HG02973 (cell line): ENCODE data around the gene LMNA.
A peak's percentile ranks its signal among the peaks of the same experiment; 100 is the strongest.
"Not testable (repeated sequence)": the region's sequence is repeated elsewhere in the genome, so short reads cannot be mapped to it uniquely, and the experiment has no call there.

Experiments
- ATAC-seq: cut with Tn5 transposase; IDR thresholded peaks from one replicate; pipeline ENCODE4 v1.9.1; 2021; ENCODE audit warnings: moderate library complexity; ENCODE audit not compliant: unreplicated experiment

LMNA gene

DNA sequence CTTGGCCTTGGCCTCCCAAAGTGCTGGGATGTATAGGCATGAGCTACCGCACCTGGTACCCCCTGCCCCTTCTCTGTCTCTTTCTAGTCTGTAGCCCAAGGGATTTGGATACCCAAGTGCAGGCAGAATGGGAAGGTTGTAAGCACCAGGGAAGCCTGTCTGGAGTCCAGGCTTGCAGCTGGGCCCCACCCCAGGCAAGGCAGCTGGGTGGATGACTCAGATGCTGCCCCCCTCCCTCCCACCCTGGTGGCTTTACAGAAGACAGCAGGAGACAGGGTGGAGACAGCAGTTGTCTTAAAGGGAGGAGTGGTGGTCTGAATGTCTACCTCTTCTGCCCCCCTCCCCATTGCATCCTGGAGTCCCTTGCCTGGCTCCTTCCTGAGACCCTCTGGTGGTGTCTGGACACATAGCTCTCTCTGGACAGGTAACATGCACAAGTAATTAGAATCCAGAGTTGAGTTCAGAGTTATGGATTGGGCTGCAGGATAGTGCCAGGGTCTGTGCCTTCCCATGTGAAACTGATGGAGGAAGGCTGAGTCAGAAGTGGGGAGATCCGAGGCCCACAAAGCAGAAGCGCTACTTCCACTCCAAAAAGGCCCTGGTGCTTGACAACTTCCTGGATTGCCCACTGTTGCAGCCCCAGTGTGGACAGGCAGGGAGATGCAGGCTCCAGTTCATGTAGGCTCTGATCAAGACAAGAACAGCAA, 5.1 kb downstream of the LMNA start:
- ATAC-seq: no peak

DNA sequence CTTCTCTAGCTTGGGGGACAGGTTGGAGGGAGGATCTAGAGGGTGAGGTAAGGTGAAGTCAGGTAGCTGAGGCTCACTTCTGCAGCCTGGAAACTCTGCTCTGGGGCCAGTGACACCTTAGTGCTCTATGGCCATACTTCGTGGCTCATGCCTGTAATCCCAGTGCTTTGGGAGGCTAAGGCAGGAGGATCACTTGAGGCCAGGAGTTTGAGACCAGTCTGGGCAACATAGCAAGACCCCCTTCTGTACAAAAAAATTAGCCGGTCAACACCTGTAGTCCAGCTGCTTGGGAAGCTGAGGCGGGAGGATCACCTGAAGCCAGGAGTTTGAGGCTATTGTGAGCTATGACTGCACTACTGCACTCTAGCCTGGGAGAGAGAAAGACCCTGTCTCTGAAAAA, 5.8 kb downstream of the LMNA start:
- ATAC-seq: no peak

DNA sequence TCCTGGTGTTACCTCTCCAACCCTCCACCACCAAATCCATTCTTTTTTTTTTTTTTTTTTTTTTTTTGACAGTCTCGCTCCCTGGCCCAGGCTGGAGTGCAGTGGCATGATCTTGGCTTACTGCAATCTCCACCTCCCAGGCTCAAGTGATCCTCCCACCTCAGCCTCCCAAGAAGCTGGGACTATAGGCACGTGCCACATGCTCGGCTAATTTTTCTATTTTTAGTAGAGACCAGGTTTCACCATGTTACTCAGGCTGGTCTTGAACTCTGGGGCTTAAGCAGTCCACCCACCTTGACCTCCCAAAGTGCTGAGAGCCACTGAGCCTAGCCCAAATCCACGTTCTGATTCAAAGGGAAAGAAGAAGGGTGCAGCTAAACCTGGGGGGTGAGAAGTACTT, 6.5 kb downstream of the LMNA start:
- ATAC-seq: not testable (repeated sequence)

DNA sequence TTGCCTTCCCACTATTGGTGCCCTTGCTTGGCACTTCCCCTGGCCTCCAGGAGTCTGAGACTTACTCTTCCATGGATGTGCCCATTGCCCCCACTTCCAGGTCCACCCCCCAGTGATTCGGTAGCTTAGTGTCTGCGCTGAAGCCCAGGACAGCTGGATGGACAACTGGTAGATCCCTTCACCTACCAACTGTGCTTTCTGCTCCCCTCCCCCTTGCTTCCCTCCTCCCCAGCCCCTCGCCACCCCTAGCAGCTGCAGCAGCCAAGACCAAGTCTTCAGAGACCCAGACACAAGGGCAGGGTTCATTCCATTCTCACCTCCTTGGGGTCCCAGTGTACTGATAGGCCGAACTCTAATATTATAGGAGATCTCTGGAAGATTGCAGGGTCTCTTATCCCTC, 6.9 kb downstream of the LMNA start:
- no peak for ATAC-seq

DNA sequence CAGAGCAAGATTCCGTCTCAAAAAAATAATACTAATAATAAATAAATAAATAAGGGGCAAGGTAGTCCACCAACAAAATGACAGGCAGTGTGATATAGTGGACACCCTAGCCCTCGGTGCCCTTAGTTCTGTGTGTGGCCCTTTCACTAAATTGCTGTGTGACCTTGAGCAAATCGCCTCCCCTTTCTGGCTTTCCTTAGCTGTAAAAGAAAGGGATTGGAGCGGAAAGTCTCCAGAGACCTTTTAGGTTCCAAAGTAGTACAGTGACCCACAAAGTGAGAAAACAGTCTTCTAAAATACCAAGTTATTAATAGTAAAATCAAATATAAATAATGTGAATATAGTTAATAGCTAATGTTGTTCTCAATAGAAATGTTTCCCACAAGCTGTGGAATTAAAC, 7.6 kb downstream of the LMNA start:
- no peak for ATAC-seq

DNA sequence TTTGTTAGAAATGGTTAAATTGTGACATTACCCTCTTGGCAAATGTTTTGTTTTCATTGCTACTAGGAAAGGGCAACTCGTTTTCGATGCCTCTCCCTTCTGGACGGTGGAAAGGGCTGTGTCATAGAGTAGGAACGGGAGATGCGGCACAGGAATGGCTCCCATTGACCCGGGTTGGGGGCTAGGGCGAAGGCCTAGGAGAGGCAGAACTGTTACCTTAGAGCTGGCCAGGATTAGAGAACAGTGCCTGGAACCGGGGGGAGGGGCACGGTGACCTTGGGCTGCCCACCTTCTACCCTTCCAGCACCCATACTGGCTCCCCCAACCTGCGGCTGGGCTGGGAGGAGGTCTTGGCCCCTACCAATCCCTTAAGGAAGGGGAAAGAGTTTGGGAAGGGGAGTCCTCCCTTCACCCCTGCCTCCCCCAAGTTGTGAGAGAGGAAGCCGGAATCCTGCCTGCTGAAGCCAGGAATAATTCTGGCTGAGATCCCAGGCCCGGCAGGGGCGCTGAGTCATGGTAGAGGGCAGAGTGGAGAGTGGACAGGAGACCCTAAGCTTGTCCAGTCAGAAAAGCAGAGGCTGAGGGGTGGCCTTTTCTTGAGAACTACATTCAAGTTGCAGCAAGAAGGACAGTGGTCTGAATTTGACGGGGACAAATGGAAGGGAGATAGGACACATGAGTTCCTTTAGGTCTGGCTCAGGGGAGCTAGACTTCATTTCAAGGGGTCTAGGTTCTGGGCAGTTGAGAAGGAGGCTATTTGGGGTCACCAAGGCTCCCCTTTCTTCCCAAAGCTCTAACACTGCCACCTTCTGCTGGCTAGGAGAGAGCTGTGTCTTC, 8.2 kb downstream of the LMNA start:
- no peak for ATAC-seq

DNA sequence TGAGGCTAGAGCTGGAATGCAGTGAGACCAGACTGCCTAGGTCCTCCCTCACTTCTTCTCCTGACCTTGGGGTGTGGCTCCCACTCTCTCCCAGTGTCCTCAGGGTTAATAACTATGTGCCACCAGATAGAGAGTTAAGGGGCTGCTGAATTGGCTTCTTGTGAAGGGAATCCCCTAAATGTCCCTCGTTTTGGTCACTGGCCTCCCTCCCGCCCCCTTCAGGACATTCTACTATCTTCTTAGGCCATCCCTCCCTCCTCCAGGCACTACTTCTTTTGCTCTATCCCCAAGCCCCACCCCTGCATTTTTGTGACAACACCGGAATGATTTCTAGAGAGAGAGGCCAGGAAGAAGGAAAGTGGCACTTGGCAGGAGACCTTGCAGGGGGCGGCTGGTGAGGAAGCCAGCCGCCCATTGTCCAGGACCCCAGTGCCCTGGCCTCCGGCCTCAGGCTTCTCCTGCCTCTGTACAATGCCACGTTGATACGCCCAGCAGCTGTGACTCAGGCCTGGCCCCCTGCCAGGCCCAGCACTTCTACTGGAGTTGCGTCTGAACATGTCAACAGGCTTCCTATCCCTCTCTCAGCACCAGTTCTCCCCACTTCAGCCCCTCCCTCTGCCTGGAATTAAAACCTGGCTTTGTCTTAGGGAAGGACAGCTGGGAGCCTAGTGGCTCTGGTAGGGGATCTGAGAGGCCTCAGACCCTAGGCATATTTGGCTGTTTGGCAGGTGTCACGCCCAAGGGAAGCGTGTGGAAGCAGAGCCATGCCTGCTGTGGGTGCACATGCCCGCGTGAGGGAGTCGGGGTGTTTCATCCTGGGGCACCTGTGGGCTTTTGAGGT, 9.1 kb downstream of the LMNA start:
- no peak for ATAC-seq

DNA sequence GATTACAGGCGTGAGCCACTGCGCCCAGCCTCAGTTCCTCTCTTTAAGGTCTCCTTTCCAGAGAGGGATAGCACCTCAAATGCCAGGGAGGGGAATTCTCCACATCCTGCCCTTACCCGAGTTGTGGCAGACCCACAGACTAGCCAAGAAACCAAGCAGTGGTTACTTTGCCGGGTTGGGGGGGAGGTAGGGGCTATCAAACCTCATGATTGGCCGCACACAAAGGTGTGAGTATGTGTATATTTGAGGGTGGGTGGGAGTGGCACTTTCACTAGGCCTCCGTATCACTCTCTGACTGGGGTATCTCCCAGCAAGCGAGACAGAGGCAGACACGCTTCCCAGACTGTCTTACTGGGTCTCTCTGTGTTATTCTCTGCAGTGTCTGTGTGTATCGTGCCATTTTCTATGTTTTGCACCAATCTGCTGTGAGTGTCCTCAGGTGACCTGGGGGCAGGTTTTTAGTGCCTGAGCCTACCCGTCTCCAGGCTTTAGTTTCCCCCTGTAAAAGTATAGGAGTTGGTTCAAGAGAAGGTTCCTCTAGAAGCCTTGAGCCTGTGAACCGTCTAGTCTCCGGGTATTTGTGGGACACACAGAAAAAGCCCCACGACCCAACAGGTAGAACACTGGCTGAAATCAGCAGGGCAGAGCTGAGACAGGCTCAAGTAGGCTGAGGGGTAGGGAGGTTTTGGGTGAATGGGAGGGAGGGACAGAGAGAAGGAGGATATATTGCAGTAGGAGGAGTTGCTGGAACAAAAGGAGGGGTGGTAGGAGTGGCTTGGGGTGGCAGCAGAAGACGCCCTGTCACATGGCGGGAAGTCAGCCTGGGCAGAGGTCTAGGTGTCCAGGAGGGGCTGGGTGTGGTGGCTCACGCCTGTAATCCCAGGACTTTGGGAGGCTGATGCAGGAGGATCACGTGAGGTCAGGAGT, 10.3 kb downstream of the LMNA start:
- ATAC-seq: no peak

DNA sequence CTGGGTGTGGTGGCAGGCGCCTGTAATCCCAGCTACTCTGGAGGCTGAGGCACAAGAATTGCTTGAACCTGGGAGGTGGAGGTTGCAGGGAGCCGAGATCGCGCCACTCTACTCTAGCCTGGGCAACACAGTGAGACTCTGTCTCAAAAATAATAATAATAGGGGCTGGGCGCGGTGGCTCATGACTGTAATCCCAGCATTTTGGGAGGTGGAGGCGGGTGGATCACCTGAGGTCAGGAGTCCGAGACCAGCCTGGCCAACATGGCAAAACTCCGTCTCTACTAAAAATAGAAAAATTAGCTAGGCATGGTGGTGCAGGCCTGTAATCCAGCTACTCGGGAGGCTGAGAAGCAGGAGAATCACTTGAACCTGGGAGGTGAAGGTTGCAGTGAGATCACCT, 11.0 kb downstream of the LMNA start:
- not testable (repeated sequence) for ATAC-seq

DNA sequence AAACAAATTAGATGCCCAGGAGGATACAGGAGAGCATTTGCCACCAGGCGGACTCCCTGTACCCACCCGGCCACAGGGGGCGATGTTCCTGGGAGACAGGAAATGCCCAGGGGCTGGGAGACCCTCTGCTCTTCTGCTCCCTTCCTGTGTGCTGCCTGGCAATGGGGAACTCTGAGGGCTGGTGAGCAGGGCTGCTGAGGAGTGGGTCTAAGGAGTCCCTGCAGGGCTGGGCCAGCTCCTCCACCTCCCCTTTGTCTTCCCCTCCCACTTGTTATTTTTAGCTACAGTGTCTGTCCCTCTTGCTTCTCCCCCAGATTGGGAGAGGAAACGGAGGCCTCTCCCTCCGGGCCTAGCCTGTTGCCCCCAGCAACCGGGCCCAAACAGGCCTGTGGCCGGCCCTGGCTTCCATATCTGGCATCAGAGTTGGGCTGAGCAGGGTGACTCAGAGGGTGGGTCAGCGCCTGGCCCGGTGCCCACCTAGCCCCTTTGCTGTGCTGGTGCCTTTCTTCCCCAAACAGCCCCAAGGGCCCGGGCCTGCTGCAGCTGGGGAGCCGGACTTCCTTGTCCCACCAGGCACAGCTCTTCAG, 11.6 kb downstream of the LMNA start:
- no peak for ATAC-seq

DNA sequence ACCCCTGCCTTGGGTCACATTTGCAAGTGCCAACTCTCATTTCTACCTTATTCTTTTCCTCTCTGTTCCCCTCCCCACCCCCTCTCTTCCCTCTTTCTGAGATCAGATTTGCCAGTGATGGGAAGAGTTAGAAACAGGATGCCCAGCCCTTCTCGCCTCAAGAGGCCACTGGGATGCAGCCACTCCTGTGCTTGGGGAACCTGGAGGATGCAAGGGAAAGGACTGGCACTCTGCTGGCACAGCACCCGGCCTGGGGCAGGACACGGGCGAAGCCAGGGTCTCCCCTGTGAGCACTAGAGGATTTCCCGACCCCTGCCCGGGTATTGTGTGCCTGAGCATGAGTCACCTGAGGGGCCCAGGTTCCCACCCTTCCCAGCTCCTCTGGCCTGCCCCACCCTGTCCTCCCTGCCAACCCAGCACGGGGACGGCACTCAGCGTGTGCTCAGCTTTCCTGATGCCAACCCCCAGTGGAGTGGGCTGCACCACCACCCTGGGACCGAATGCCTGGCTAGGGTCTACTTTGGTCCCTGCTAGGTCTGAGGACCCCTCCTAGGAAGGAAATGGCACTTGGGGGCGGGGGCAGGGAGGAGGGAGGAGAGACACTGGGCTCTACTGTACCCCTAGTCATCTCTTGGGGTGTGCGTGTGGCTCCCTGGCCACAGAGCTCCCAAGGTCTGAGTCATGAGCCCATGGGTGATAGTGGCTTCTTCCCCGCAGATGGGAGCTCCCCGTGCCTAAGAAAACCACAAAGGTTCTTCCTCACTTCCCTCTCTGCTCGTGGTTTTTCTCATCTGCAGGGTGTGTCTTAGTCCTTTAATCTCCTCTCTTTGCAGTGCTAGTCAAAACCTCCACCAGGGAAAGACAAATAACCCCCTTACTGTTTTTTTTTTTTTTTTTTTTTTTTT, 12.4 kb downstream of the LMNA start:
- ATAC-seq: peak; percentile 39

DNA sequence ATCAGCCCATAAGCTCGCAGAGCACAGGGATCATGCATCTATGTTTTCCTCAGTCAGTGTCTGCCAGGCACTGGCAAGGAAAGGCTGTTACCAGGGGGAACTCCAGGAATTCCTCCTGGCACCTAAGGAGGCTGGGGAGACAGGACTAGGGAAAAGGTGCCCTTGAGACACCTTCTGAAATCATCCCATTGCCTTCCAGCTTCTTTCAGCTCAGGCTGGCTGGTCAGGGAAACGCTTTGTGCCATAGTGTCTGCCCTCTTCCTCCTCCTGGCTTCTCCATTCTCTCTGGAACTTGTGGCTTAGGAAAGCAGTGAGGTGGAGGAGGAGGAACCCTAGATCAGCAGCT, 13.8 kb downstream of the LMNA start:
- no peak for ATAC-seq

DNA sequence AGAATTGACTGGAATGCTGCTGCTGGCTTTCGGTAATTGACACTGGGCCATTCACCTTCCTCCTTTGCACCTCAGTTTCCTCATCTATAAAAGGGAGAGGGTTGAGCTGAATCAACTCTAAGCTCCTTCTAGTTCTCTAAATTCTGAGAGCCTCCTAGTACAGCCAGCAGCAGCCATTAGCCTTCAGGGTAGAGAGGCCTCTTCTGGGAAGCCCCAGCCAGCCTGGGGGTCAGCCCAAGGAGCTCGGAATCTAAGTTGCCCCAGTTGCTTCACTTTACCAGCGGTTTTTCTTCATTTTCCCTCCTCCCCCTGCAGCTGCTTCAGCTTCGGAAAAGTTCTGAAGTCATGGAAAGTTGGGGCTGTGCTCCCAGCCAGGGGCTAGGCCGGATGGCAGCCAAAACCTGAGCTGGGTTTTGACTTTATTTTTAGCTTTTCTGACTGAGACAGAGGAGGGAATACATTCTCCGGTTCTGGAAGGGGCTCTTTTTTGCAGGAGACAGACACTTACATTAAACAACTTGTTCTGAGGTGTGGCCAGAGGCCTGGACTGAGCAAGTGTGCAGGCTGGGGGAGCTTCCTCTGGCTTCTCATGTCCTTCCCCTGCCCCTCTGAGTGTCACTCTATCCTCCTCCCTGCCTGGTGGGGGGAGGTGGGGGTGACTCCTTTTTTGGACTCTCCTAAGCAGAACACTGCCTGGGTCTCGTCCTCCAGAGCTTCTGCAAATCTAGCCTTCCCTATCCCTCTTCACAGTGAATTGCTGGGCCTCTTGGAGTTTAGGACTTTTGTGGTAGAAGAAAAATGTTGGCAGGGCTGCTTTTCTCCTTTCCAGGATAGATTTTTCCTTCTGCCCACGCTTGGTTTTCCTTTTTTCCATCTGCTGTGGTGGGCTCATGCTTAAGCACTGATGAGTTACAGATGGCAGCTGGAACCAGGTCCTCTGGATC, 14.4 kb downstream of the LMNA start:
- ATAC-seq: no peak

DNA sequence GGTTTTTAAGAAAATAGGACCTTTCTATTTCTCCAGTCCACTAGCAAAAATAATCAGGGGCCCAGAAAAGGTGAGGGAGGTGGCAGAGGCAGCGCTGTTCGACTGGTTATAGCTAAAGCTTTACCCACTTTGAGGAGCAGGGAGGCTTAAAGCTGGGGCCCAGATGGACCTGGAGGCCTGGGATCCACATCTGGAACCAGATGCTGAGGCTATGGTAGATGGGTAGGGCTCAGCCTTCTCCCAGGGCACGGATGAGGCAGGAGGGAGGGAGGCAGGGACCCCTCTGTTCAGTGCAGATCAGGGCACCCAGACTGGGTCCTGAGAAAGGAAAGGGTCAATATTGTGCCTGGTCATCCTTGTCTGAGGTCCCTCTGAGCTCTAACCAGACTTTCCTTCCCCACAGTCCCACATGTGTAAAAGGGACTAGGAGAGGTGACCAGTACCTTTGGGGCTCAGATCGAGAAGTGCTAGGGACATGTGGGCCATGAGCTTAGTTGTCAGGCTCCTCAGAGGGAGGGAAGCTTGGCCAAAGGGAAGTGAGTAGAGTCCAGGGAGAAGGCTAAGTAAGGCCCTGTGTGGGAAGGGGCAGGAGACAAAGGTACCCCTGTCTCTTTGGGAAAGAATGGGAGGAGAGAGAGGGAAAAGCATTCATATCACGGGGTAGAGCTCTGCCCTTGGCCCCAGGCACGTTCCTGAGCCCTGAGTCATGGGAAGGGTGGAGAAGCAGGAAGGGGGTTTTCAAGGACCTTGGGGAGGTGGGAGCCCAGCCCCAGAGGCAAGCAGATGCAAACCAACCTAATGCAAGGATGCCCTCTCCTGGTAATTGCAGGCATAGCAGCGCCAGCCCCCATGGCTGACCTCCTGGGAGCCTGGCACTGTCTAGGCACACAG, 15.4 kb downstream of the LMNA start:
- ATAC-seq: no peak

DNA sequence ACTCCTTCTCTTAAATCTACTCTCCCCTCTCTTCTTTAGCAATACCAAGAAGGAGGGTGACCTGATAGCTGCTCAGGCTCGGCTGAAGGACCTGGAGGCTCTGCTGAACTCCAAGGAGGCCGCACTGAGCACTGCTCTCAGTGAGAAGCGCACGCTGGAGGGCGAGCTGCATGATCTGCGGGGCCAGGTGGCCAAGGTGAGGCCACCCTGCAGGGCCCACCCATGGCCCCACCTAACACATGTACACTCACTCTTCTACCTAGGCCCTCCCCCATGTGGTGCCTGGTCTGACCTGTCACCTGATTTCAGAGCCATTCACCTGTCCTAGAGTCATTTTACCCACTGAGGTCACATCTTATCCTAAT, 16.0 kb downstream of the LMNA start:
- no peak for ATAC-seq

DNA sequence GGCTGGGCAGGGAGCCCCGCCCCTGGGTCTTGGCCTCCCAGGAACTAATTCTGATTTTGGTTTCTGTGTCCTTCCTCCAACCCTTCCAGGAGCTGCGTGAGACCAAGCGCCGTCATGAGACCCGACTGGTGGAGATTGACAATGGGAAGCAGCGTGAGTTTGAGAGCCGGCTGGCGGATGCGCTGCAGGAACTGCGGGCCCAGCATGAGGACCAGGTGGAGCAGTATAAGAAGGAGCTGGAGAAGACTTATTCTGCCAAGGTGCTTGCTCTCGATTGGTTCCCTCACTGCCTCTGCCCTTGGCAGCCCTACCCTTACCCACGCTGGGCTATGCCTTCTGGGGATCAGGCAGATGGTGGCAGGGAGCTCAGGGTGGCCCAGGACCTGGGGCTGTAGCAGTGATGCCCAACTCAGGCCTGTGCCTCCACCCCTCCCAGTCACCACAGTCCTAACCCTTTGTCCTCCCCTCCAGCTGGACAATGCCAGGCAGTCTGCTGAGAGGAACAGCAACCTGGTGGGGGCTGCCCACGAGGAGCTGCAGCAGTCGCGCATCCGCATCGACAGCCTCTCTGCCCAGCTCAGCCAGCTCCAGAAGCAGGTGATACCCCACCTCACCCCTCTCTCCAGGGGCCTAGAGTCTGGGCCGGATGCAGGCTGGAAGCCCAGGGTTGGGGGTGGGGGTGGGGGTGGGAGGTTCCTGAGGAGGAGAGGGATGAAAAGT, 20.4 kb downstream of the LMNA start:
- ATAC-seq: no peak
